ENCODE measurements around the gene RANBP1. TPM values are rescaled to one million over a fixed set of nuclear protein-coding genes. Genes with fewer than 3 reads are reported as not detected.

Gene RANBP1
- total RNA-seq, 4 donors from 2014 or later = 45.6 to 128 (median 106) TPM

DNA sequence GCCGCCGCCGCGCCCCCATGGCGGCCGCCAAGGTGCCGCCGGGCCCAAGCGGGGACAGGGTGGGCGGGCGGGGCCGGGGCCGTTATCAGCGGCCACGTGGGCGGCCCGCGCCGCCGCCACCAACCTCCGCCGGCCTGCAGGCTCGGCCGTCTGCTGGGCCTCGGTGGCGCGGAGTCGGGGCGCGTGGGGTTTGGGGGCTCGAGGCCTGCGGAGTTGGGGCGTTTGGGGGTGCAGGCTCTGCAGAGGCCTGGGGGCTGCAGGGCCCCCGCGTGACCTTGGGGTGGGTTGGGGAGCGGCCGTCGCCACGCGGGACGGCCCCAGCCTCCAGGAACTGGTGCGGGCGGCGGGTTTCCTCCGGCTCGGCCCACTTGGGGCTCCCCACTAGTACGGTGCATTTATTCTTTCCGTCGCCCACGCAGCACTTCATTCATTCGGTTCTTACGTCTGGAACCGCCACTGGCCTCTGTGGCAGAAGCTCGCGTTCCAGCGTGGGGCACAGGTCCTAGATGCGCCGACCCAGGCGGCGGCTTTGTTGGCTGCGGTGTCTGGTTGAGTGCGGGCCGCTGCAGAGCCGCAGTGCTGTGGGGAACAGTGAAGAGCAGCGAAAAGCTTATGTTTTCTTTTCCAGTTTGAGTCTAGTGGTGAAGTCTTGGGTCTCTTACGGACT lies 1.9 kb downstream of the RANBP1 start:
- Histone ChIP-seq H3K4me1 (peaks cover 14 to 37% (median 27%) of the 10 kb centered on the region in 4 donors), H3K9me3 (no peaks in the 10 kb centered on the region), H3K4me3 (peak overlapping the region; percentile 49 to 96 (median 88)), H3K36me3 (no peaks in the 10 kb centered on the region), H3K27me3 (no peaks in the 10 kb centered on the region), H3K27ac (peak overlapping the region; percentile 82 to 95 (median 88))
- in situ Hi-C loops (cut with MboI; ENCODE audit: low pct_ligation_motif_present in 1 of 4, low pct_unique_long_range_greater_than_20kb in 1 of 4, low sequenced_read_pairs in 3 of 4) (no loop called here), intact Hi-C loops (cut with DNase I; ENCODE audit: low total_unique reads) (no loop called here)
- 0 to 1% methylated on average over 1 to 39 of the region's 66 CpGs for WGBS, 2 donors (ENCODE audit: low coverage in 1 of 2)
- no peak for TF ChIP-seq POLR2A (IDR thresholded peaks at IDR 0.05)
- TF ChIP-seq POLR2AphosphoS5 (IDR thresholded peaks at IDR 0.05) = no peak
- no peak for TF ChIP-seq EP300 (IDR thresholded peaks at IDR 0.05; ENCODE audit: low read depth)
- no peak for TF ChIP-seq CTCF (IDR thresholded peaks at IDR 0.05)
- DNase-seq = peak; percentile 30

GRCh38 chr22:20118300-20119020 lies 2.6 kb downstream of the RANBP1 start:
- Histone ChIP-seq H3K4me1 (peaks cover 14 to 37% (median 27%) of the 10 kb centered on the region in 4 donors), H3K27me3 (no peaks in the 10 kb centered on the region), H3K4me3 (peak overlapping the region in 3 of 4 donors; percentile 82 to 96 (median 94)), H3K9me3 (no peaks in the 10 kb centered on the region), H3K27ac (peak overlapping the region; percentile 82 to 95 (median 88)), H3K36me3 (peaks cover 0 to 1% (median 0%) of the 10 kb centered on the region in 4 donors)
- in situ Hi-C loops (cut with MboI; ENCODE audit: low pct_ligation_motif_present in 1 of 4, low pct_unique_long_range_greater_than_20kb in 1 of 4, low sequenced_read_pairs in 3 of 4) (no loop called here), intact Hi-C loops (cut with DNase I; ENCODE audit: low total_unique reads) (no loop called here)
- DNase-seq = no peak
- TF ChIP-seq EP300 (IDR thresholded peaks at IDR 0.05; ENCODE audit: low read depth) = no peak
- TF ChIP-seq POLR2A (IDR thresholded peaks at IDR 0.05) = no peak
- TF ChIP-seq POLR2AphosphoS5 (IDR thresholded peaks at IDR 0.05) = no peak
- TF ChIP-seq CTCF (IDR thresholded peaks at IDR 0.05) = no peak
- WGBS, 2 donors (ENCODE audit: low coverage in 1 of 2) = 14 to 15% methylated on average over 4 to 8 of the region's 8 CpGs

GRCh38 chr22:20121856-20122415 lies 6.0 kb downstream of the RANBP1 start:
- WGBS, 2 donors (ENCODE audit: low coverage in 1 of 2) = 98 to 100% methylated on average over 1 to 18 of the region's 22 CpGs
- Histone ChIP-seq H3K4me3 (no peak overlapping the region), H3K27ac (no peak overlapping the region), H3K27me3 (no peaks in the 10 kb centered on the region), H3K36me3 (peaks cover 0 to 11% (median 2%) of the 10 kb centered on the region in 4 donors), H3K9me3 (no peaks in the 10 kb centered on the region), H3K4me1 (peaks cover 7 to 25% (median 15%) of the 10 kb centered on the region in 4 donors)
- in situ Hi-C loops (cut with MboI; ENCODE audit: low pct_ligation_motif_present in 1 of 4, low pct_unique_long_range_greater_than_20kb in 1 of 4, low sequenced_read_pairs in 3 of 4) (no loop called here), intact Hi-C loops (cut with DNase I; ENCODE audit: low total_unique reads) (loop anchor here (10.0 kb wide), 1 partner anchor 147 kb away; no protein-coding TSS in a partner anchor)
- DNase-seq = no peak
- TF ChIP-seq EP300 (IDR thresholded peaks at IDR 0.05; ENCODE audit: low read depth) (no peak), CTCF (IDR thresholded peaks at IDR 0.05) (no peak), POLR2A (IDR thresholded peaks at IDR 0.05) (no peak), POLR2AphosphoS5 (IDR thresholded peaks at IDR 0.05) (no peak)

Measured in transverse colon (tissue), 4 donors.